OCI-LY1 (cell line): Measurements from ENCODE around the gene MSMP.

Experiments used
- EZH2 ChIP-seq: fragments of 200-600 bp; sonication (generic), shearing (Covaris generic); IDR thresholded peaks from 2 replicates; pipeline ENCODE4 v1.8.0; 2017; ENCODE audit warnings: borderline replicate concordance, mixed run types, mild to moderate bottlenecking, antibody characterized with exemption, low read length, moderate library complexity, mixed read lengths
- TF ChIP-seq, protein P1 (sequence below): fragments of 200-600 bp; sonication (generic), shearing (Covaris generic); IDR thresholded peaks from 2 replicates; pipeline ENCODE4 v1.5.1; 2017; ENCODE audit warnings: mild to moderate bottlenecking, antibody characterized with exemption, low read length, moderate library complexity, mixed read lengths

GRCh38 chr9:35730486-35730854 lies 23.6 kb downstream of the MSMP start:
- TF ChIP-seq, protein P1, sequence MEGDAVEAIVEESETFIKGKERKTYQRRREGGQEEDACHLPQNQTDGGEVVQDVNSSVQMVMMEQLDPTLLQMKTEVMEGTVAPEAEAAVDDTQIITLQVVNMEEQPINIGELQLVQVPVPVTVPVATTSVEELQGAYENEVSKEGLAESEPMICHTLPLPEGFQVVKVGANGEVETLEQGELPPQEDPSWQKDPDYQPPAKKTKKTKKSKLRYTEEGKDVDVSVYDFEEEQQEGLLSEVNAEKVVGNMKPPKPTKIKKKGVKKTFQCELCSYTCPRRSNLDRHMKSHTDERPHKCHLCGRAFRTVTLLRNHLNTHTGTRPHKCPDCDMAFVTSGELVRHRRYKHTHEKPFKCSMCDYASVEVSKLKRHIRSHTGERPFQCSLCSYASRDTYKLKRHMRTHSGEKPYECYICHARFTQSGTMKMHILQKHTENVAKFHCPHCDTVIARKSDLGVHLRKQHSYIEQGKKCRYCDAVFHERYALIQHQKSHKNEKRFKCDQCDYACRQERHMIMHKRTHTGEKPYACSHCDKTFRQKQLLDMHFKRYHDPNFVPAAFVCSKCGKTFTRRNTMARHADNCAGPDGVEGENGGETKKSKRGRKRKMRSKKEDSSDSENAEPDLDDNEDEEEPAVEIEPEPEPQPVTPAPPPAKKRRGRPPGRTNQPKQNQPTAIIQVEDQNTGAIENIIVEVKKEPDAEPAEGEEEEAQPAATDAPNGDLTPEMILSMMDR: no peak
- TF ChIP-seq EZH2: no peak
